Mammary epithelial cell (primary cell): ENCODE data around the gene PCDH11X.
"Not testable (repeated sequence)": the region's sequence is repeated elsewhere in the genome, so short reads cannot be mapped to it uniquely, and the experiment has no call there.

Experiments used
- CTCF ChIP-seq, 2 donors: IDR thresholded peaks in 1 of 2; conservative IDR thresholded peaks in 1 of 2; 2 replicates each; pipeline ENCODE4 v1.5.1; 2011 to 2012; ENCODE audit warnings: inconsistent platforms in 2 of 2, low read length in 2 of 2, mild to moderate bottlenecking in 2 of 2, control low read depth in 1 of 2, low read depth in 1 of 2; ENCODE audit not compliant: insufficient read depth in 1 of 2; ENCODE audit errors: extremely low read depth in 1 of 2
- EZH2 ChIP-seq: IDR thresholded peaks from 2 replicates; pipeline ENCODE4 v1.6.1; 2012; ENCODE audit warnings: low read length, inconsistent platforms, borderline replicate concordance

DNA sequence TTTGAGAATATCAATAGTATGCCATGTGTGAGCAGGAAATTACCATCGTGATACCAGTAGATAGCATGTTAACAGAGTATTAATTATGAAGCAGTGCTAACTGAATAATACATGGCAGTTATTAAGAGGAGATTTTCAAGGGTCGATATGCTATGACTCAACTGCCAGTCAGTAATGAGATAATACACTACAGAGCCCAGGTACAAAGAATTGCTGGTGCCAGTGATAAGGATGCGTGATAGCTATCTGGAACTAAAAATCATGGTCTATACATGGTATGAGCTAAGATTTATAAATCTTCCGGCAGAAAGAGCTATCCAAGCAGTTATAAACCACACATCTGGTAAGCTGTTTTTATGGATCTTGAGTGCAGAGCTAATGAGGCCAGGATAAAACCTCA lies 31.7 kb upstream of the PCDH11X start:
- not testable (repeated sequence) for TF ChIP-seq CTCF (conservative IDR thresholded peaks at IDR 0.05 in 1 of 2, IDR thresholded peaks at IDR 0.05 in 1 of 2; ENCODE audit: extremely low read depth in 1 of 2, insufficient read depth in 1 of 2, low read depth in 1 of 2, low read length in 2 of 2); EZH2
